GM18868 (cell line): ENCODE results near the gene ANKRD63.

ENCODE experiments used
- ATAC-seq: cut with Tn5 transposase; IDR thresholded peaks from one replicate; pipeline ENCODE4 v1.9.1; 2021; ENCODE audit warnings: mild to moderate bottlenecking, moderate library complexity; ENCODE audit not compliant: unreplicated experiment

The ANKRD63 gene

DNA sequence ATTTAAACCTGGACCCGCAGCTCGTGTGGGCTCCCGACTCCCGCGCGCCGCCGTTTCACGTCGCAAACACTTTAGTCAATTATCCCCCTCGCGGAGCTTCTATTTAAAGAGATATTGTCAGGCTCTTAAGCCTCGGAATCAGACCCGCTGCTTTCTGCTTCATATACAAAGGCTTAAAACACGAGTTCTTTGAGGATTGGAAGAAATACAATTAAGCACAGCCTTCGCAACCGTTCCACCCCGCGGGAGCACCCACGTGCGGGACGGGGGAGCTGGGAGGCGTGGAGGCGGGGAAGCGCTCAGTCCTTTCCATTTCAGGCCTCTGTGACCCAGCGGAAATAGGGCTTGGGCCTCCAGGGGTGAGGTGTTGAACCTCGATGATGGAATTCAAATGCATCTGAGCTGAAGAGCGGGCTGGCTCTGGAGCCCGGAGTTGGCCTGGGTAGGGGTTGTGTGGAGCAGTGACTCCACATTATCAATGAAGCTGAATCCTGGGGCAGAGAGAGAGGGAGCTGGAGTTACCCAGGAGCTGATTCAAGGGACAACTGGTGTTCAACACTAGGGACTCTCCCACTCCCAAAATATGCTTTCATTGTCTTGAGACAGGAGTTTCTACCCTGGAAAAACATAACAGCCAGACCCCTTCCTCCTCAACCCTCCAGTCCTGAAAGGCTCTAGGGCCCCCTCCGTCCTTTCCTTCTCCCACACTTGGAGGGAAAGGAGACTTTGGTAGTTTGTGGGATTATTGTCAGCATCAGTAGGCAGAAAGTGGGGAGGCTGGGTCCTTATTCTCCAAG is 2.4 kb downstream of the ANKRD63 start:
- no peak for ATAC-seq

DNA sequence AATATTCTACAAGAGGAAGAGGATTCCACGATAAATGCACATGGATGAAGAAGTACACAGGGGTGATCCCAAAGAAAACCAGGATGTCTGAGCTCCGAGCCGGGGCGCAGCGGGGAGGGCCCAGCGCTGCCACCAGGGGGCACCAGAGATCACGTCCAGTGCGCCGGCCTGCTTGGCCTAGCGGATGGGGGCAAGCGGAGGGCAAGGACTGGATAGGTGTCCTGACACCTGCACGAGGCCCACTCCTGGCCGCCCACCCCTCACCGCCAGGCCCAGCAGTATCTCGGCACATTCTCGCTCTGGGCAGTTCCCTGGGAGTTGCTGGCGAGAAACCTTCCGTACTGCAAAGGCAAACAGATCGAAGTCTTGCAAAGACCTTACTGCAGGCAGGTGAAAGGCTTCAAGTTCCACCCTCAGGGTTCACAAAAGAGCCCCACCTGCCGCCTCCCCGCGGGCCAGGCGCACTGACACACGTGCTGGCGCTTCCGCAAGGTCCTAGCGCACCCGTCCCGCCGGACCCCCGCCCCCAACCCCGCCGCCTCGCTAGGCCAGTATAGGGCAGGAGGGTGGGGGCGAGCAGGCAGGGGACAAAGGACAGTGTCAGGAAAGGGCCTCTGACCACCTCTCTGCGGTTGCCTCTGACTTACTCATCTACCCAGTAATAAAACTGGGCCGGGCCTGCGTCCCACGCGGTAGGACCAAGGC is 3.3 kb downstream of the ANKRD63 start:
- no peak for ATAC-seq

GRCh38 chr15:40278026-40278425 is 4.8 kb downstream of the ANKRD63 start:
- ATAC-seq: no peak

GRCh38 chr15:40277471-40277870 is 5.4 kb downstream of the ANKRD63 start:
- ATAC-seq: no peak

DNA sequence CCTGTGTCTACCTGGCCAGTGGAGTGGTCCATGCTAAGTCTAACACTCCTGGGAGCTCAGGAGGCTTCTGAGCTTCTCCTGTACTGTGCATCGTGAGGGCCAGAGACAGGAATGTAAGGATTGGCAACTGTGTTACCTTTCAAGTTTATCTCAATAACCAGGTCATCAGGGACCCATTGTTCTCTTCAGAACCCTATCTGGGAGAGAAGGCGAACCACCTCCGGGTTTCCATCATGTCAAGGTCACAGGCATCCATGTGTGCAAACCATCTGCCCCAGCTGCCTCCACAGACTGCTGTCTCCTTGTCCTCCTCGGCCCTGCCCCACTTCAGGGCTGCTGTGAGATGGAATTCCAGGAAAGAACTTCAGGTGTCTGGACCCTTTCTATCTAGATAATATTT is 5.9 kb downstream of the ANKRD63 start:
- no peak for ATAC-seq

DNA sequence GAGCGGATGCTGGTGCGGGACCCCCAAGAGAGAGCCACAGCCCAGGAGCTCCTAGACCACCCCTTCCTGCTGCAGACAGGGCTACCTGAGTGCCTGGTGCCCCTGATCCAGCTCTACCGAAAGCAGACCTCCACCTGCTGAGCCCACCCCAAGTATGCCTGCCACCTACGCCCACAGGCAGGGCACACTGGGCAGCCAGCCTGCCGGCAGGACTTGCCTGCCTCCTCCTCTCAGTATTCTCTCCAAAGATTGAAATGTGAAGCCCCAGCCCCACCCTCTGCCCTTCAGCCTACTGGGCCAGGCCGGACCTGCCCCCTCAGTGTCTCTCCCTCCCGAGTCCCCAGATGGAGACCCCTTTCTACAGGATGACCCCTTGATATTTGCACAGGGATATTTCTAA is 6.9 kb downstream of the ANKRD63 start:
- ATAC-seq: no peak

DNA sequence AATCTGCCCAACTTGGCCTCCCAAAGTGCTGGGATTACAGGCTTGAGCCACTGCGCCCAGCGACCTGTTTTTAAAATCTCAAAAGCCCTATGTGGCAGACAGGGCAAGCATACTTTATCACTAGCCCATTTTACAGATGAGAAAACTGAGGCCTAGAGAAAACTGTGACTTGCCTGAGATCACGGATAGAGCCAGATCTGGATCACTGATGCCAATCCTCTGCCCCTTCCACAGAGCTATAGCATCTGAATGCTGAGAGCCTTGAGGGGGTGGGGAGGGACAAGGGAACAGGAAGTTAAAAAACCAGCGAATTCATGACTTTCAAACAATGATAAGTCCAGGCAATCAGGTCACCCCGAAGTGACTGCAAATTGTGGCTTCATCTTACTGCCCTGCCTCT is 7.3 kb downstream of the ANKRD63 start:
- ATAC-seq: no peak

- no peak for ATAC-seq
Measured at GRCh38 chr15:40274350-40275274, 8.3 kb downstream of the ANKRD63 start.

DNA sequence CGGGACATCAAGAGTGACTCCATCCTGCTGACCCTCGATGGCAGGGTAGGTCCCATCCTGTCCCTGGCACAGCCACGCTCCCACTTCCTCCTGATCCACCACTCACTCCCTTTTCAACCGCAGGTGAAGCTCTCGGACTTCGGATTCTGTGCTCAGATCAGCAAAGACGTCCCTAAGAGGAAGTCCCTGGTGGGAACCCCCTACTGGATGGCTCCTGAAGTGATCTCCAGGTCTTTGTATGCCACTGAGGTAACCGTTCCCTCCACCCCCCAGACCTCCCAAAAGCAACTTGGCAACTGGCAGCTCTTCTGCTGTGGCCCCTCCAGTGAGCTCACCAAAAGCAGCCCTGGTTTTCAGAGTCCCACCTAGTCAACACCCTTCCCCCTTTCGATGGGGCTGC is 9.4 kb downstream of the ANKRD63 start:
- ATAC-seq: no peak

DNA sequence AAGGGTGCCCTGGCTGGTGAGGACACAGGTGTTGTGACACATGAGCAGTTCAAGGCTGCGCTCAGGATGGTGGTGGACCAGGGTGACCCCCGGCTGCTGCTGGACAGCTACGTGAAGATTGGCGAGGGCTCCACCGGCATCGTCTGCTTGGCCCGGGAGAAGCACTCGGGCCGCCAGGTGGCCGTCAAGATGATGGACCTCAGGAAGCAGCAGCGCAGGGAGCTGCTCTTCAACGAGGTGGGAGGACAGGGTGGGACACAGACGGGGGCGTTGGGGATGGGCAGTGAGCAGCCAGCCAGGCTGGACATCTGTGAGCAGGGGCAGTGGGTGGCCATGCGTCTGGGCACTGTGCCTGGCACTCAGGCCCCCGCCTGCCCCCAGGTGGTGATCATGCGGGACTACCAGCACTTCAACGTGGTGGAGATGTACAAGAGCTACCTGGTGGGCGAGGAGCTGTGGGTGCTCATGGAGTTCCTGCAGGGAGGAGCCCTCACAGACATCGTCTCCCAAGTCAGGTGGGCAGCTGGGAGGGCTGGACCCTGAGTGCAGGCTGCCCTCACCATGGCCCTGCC is 10.3 kb downstream of the ANKRD63 start:
- ATAC-seq: no peak

DNA sequence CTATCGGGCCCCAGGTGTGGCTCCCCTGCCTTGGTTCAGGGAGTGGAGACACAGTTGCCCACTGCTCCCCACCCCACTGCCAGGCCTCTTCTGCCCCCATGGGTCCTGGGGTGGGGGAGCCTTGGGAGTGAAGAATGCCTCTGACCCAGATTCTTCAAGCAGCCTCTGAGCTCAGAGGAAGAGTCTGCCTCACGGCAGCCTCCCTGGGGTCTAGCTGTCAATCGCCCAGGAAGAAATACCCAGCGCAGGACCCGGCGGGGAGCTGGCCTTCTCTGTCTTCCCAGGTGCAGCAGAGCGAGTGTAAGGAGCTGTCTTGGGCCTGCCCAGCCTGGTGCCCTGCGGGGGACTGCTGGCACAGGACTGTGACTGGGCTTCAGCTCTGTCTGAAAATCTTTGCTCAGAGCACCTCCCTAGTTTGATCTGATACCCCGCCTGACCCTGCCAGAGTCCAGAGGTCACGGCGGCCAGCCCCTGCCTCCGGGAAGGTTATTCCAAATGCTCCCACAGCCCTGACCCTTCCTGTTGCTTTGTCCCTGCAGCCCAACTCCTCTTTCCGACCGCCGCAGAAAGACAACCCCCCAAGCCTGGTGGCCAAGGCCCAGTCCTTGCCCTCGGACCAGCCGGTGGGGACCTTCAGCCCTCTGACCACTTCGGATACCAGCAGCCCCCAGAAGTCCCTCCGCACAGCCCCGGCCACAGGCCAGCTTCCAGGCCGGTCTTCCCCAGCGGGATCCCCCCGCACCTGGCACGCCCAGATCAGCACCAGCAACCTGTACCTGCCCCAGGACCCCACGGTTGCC is 11.0 kb downstream of the ANKRD63 start:
- no peak for ATAC-seq

- ATAC-seq: no peak
Measured at GRCh38 chr15:40270246-40270995, 12.4 kb downstream of the ANKRD63 start.

DNA sequence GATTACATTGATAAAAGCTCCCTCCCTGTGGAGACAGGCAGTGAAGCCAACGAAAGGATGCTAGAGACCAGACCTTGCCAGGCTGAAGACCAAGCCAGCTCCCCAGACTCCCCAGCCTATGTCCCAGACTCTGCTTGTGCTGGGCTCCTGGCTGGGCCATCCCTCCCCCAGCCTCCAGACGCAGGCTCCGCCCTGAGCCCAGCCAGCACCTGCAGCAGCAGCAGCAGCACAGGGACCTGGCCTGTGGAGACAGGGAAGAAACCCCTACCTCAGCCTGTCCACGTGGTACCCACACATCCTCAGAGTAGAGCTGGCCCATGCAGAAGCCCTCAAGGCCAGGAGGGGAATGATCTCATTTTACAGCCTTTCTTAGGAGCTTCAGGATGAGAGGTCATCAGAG is 13.3 kb downstream of the ANKRD63 start:
- no peak for ATAC-seq

GRCh38 chr15:40267670-40268069 is 15.2 kb downstream of the ANKRD63 start:
- no peak for ATAC-seq

GRCh38 chr15:40266828-40267304 is 16.0 kb downstream of the ANKRD63 start:
- no peak for ATAC-seq

GRCh38 chr15:40265875-40266274 is 17.0 kb downstream of the ANKRD63 start:
- no peak for ATAC-seq

- no peak for ATAC-seq
Measured at GRCh38 chr15:40265355-40265754, 17.5 kb downstream of the ANKRD63 start.

DNA sequence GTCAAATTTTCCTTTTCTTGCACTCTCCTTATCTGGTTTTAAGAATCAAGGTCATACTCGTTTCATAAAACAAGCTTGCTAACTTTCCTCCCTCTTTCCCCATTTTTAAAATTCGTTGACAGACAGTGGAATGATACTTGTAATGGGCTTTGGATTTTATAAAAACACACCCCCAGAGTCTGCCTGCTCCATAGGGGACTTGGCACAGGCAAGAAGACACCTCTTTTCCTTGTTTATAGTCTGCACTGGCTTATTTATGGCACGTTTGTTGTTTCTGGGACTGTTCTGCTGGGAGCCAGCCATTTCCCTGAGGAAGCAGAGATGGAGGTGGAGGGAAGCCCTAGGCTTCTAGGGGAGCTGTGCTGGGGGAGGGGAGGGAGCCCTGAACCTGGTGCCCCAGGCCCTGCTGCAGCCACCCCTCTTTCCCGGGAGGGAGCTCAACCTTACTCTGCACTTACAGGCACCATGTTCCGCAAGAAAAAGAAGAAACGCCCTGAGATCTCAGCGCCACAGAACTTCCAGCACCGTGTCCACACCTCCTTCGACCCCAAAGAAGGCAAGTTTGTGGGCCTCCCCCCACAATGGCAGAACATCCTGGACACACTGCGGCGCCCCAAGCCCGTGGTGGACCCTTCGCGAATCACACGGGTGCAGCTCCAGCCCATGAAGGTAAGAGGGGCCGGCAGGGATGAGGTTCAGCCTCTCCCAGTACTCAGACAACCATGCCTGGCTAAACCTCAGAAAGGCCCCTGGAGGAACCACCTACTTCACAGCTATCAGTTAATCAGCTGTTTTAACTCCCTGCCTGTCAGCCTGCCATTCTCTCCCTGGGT is 18.3 kb downstream of the ANKRD63 start:
- ATAC-seq: no peak
